Activated CD4-positive, alpha-beta T cell treated with anti-CD3 and anti-CD28 coated beads, Interleukin-2, amount 50 U/mL, for 16 hours (primary cell): ENCODE data around the gene SLC13A1.

Source experiments
- DNase-seq: peaks from one replicate; pipeline ENCODE4 v3.0.0-alpha.2; 2020

Gene SLC13A1

GRCh38 chr7:123193235-123193634, 6.5 kb downstream of the SLC13A1 start:
- no peak for DNase-seq

GRCh38 chr7:123191132-123191531, 8.6 kb downstream of the SLC13A1 start:
- no peak for DNase-seq

DNA sequence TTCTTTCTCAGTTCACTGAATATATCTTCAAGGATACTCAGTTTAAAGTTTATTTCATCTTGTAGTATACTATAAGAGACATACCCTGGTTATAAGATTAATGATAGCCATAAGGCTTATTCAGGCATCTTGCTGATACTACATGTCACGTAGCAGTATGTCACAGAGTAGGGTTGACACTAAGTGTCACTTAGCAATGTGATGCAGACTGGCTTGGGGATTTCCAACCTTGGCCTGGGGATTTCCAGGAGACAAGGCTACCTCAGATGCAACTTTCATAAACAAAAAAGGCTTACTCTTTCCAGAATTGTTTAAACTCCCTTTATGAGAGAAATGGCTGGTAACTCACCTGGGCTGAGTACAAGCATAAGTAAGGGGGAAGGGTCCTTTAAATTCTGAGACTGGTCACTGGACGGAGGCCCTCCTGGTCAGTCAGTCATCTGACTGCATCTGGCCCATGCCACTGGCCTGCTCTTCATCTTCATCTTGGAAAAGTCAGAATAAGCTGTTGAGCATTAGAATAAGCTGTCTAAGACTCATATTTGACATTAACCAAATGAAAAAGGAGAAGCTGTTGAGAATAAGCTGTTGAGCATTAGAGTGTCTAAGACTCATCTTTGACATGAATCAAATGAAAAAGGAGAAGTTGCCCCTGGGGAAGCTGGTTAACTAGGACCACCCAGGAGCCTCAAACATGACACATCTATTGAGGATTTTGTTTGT, 9.5 kb downstream of the SLC13A1 start:
- peak; percentile 57 for DNase-seq

DNA sequence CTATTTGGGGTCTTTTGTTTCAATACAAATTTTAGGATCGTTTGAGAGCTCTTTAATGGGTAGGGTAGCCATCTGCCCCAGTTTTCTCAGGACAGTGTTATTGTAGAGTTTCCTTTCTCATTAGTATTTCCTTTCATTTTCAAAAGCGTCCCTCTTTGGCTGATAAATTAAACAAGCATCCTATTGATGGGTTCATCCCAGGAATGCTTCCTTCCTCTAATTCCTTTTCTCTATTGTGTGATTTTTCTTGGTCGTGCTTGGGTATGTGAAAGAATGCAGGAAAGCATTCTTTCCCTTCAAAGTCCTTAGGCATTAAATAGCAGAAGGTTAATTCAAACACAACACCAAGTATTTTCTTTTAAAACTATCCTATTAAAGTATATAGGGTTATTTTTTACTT, 14.0 kb downstream of the SLC13A1 start:
- DNase-seq: no peak

GRCh38 chr7:123184271-123184670, 15.5 kb downstream of the SLC13A1 start:
- no peak for DNase-seq

GRCh38 chr7:123183431-123183830, 16.3 kb downstream of the SLC13A1 start:
- no peak for DNase-seq

DNA sequence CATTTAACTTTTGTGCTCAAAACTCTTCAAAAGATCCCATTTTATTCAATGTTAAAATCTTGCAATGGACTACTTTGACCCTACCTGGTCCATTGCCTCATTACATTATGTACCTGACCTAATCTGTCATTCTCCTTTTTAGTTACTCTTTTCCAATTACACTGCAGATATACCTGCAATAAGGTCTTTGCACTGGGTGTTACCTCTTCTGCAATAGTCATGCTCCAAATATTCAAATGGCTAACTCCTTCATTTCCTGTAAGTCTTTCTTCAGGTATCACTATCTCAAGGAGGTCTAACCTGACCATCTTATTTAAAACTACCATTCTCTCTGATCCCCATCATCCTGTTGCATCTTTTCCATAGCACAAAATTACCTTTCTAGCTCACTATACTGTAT, 22.3 kb downstream of the SLC13A1 start:
- no peak for DNase-seq

- no peak for DNase-seq
These were observed 29.2 kb downstream of the SLC13A1 start for GRCh38 chr7:123170333-123171246.

- DNase-seq: no peak
These were observed 30.7 kb downstream of the SLC13A1 start for GRCh38 chr7:123169065-123169464.

DNA sequence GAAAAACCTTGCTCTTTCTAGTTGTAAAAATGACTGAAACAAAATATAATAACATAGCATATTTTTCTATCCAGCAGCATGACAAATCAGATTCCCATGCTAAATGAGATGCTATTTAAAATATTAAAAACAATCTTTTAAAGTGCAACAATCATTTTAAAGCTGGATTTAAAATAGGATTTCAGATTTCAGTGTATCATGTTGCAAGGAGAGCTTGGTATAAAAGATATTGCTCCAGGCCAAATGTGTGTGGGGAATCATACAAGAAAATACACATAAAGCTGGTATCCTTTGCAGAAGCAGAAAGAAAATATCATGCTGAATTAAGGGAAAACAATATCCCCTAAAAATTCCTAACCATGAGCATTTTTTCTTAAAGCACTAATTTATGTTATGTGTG, 42.2 kb downstream of the SLC13A1 start:
- no peak for DNase-seq

DNA sequence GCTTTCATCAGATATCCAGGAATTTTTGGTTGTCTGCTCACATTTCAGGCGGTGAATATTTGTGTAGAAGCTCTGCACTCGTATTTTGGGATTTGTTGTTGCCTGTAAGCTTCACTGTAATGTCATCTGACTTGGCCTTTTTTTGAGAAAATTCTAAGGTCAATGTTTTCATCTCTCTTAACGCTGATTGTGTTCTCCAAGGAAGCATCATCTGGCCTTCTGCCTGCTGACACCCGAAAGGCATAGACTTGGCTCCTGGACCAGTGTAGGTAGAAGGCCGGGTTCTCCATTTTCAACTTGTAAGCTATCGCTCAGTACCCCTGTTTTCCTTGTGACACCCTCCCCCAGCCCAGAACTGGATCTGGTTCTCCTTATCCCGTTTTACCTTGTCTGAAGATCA, 44.2 kb downstream of the SLC13A1 start:
- DNase-seq: no peak

DNA sequence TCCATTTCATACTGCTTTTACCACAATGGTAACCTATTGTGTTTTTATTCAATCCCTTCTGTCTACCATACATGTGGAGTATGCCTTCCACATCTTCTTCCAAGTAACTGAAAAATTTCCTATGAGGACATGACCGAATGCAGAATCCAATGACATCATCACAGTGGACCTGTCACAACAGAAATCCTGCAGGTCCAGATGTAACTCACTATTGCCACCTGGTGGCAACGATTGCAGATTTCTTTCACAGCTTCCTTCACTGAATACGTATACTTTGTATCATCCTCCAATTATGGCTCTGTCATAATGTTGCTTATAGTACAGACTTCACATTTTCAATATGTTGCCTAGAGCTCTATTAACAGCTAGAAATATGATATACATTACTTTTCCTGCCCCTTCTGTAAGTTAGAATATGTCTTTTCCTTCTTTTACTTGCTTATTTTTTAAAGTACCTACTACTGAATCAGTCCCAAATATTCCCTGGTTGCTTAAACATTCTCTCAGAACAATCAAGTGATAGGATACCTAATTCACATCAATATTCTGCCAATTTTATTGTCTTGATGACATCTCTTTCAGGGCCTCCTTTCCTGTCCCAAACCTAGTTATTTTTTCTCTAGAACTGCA, 45.4 kb downstream of the SLC13A1 start:
- DNase-seq: peak; percentile 63

GRCh38 chr7:123151443-123151842, 48.3 kb downstream of the SLC13A1 start:
- no peak for DNase-seq

GRCh38 chr7:123148813-123149212, 51.0 kb downstream of the SLC13A1 start:
- DNase-seq: no peak

- no peak for DNase-seq
These were observed 56.3 kb downstream of the SLC13A1 start for GRCh38 chr7:123143252-123144006.

DNA sequence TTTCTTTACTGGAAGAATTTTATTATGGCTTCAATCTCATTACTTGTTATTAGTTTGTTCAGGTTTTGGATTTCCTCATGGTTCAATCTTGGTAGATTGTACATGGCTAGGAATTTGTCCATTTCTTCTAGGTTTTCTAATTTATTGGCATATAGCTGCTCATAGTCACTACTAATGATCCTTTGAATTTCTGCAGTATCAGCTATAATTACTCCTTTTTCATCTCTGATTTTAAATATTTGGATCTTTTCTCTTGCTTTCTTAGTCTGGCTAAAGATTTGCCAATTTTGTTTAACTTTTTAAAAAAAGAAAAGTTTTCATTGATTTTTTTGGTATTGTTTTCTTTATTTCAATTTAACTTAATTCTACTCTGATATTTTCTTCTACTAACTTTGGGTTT, 59.2 kb downstream of the SLC13A1 start:
- no peak for DNase-seq

GRCh38 chr7:123135960-123136359, 63.8 kb downstream of the SLC13A1 start:
- DNase-seq: no peak

DNA sequence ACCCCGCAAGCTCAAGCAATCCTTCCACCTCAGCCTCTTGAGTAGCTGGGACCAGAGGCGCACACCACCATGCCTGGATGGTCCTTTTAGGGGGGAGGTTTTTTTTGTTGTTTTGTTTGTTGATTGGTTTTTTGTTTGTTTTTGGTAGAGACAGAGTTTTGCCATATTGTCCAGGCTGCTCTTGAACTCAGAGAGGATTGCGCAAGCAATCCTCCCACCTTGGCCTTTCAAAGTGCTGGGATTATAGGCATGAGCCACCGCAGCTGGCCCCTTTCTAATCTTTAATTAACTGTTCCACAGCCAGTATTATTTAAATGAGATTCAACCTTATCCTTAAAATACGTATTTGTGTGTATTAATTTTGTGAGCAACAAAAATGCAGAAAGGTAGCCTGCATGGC, 65.8 kb downstream of the SLC13A1 start:
- DNase-seq: no peak

DNA sequence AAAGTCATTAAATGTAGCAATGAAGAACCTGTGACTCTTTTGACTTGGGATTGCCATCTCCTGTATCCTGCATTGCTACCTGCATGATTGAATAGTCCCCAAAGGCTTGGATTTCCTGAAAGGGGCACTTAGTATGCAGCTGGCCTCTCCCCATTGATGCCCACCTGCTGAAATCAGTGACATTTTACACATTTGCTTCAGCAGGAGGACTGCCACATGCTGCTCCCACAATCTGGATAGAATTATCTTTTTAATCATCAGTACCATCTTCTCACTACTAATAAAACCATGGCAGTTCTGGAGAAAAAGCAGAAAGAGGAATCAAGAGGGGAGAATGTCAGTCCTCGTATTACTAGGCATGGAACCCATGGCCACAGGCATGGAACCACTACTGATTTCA, 67.8 kb downstream of the SLC13A1 start:
- DNase-seq: no peak

DNA sequence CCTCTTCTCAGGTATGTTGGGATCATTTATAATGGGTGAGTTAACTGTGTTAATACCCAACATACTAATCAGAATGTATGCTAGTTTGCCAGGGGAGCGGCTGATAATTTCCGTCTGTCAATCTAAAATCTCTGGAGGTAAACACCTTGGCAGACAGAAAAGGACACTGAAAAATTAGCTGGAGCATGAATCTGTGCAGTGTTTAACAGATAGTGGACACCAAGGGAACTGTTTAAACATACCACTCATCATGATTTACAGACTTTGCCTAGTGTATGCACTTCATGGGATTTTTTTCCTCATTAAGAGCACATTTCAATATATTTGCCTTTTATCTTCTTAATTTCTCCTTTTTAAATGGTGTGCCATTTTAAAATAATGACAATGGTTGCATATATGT, 68.2 kb downstream of the SLC13A1 start:
- DNase-seq: no peak

DNA sequence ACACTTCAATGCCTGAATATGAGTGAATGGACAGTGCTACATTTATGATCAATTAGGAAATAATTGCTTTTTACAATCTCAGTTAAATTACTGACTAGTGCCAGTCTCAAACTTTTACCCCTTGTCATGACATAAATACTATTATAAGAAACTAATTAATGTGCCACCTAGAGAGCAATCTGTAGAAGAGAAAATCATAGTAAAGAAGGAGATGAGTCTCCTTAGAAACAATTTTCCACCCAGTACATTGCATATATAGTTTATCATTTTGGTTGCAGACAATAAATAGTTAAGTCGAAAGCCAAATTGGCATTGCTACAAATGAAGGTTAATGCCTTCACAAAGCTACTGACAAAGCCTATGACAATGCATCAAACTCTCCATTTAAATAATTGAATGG, 68.6 kb downstream of the SLC13A1 start:
- no peak for DNase-seq

DNA sequence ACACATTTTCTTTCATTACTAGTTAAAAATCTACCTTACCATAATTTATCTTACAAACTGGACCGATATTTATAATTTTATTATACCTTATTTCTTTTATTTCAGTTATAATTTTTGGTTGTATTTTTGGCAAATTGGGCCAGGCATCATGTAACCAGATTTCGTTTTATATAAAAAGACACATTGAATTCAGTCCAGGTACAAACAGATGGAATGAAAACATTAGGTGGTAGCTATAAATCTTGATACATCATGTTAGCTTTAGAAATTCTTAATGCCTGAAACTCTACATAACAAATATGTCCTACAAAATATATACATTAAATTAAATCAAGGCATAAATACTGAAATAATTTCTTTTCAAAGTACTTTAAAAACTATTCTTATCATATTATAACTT, 73.1 kb downstream of the SLC13A1 start:
- no peak for DNase-seq

DNA sequence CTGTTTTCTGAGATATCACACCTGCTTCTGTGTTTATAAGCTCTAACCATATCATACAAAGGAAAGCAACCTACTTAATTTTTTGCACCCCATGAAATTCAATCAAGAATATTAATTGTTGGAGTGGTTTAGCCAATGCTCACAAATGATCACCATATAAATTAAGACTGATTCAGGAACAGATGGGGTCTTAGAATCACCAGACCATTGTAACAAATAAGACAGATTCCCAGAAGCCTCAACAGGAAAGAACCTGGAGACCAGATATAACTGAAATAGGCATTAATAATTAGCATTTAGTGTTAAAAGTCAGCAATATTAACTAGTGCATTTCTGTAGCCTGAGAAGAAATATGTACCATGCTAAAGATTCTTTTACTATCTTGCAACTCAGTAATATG, 73.6 kb downstream of the SLC13A1 start:
- DNase-seq: no peak
